Measurements from ENCODE around the gene ZNF830. TPM values are rescaled to one million over a fixed set of nuclear protein-coding genes. Genes with fewer than 3 reads are reported as not detected.

ZNF830 gene
- total RNA-seq, 1 donor from 2014 or later = 1.9 TPM

DNA sequence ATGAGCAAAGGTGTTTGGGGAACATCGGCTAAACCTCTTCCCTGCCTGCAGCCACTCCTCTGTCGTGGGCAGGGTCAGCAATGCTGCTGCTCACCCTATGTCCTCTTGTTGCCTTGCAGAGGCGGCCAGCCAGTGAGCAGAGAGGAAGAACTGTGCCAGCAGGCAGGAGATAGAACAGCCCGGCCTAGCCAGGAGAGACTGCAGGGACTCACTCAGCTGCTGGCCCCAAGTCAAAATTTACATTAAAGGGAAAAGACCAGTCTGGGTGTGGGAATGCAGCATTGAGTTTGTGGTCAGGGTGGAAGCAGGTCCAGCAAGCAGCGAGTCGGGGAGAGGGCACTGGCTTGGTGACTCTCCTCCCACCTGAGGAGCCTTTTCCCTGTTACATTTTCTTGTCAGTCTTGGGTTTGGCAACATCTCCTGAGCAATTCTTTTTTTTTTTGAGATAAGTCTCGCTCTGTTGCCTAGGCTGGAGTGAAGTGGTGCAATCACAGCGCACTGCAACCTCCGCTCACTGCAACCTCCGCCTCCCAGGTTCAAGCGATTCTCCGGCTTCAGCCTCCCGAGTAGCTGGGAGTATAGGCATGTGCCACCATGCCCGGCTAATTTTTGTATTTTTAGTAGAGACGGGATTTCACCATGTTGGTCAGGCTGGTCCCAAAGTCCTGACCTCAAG is 41.7 kb downstream of the ZNF830 start:
- H3K27me3 ChIP-seq = no peaks in the 10 kb centered on the region
- no peak overlapping the region for H3K4me3 ChIP-seq
- no peak for DNase-seq (ENCODE audit: low spot score in 2 of 2)
- no peaks in the 10 kb centered on the region for H3K9me3 ChIP-seq
- no peak overlapping the region for H3K27ac ChIP-seq
- intact Hi-C loops (cut with DNase I) = no loop called here
- H3K4me1 ChIP-seq = peaks cover 0 to under 1% of the 10 kb centered on the region in 2 donors
- no peak for TF ChIP-seq CTCF (IDR thresholded peaks at IDR 0.05)
- H3K36me3 ChIP-seq = peaks cover 39 to 81% of the 10 kb centered on the region in 2 donors

GRCh38 chr17:35003778-35004177 is 42.4 kb downstream of the ZNF830 start:
- no peak for TF ChIP-seq CTCF (IDR thresholded peaks at IDR 0.05)
- Histone ChIP-seq H3K9me3 (no peaks in the 10 kb centered on the region), H3K4me3 (no peak overlapping the region), H3K36me3 (peaks cover 35 to 75% of the 10 kb centered on the region in 2 donors), H3K27ac (no peak overlapping the region), H3K4me1 (no peaks in the 10 kb centered on the region), H3K27me3 (no peaks in the 10 kb centered on the region)
- intact Hi-C loops (cut with DNase I) = no loop called here
- no peak for DNase-seq (ENCODE audit: low spot score in 2 of 2)

- Histone ChIP-seq H3K4me3 (no peak overlapping the region), H3K4me1 (no peaks in the 10 kb centered on the region), H3K9me3 (no peaks in the 10 kb centered on the region), H3K27ac (no peak overlapping the region), H3K36me3 (peaks cover 35 to 68% of the 10 kb centered on the region in 2 donors), H3K27me3 (no peaks in the 10 kb centered on the region)
- no peak for DNase-seq (ENCODE audit: low spot score in 2 of 2)
- intact Hi-C loops (cut with DNase I) = no loop called here
- no peak for TF ChIP-seq CTCF (IDR thresholded peaks at IDR 0.05)
These were observed 45.0 kb downstream of the ZNF830 start for GRCh38 chr17:35006345-35006744.

DNA sequence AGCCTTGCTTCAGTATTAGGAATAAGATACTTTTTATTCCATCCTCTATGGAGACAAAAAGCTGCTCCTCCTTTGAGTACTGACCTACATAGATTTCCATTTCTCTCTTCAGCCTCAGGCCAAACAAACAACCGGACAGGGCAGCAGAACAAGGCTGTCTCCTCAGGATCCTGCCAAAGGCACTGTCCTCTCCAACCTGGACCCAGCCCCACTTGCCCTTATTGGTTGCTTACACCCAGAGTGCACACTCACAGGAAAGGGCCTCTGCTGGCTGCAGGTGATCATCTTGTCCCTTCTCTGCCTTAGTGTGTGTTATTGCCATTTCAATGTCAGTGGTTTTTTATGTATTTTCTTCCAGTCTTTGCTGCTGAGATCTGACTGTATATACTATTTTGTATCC is 45.6 kb downstream of the ZNF830 start:
- no peaks in the 10 kb centered on the region for H3K9me3 ChIP-seq
- H3K27me3 ChIP-seq = no peaks in the 10 kb centered on the region
- intact Hi-C loops (cut with DNase I) = no loop called here
- no peak for TF ChIP-seq CTCF (IDR thresholded peaks at IDR 0.05)
- H3K4me3 ChIP-seq = no peak overlapping the region
- H3K4me1 ChIP-seq = no peaks in the 10 kb centered on the region
- peaks cover 34 to 68% of the 10 kb centered on the region in 2 donors for H3K36me3 ChIP-seq
- no peak overlapping the region for H3K27ac ChIP-seq
- DNase-seq (ENCODE audit: low spot score in 2 of 2) = no peak

DNA sequence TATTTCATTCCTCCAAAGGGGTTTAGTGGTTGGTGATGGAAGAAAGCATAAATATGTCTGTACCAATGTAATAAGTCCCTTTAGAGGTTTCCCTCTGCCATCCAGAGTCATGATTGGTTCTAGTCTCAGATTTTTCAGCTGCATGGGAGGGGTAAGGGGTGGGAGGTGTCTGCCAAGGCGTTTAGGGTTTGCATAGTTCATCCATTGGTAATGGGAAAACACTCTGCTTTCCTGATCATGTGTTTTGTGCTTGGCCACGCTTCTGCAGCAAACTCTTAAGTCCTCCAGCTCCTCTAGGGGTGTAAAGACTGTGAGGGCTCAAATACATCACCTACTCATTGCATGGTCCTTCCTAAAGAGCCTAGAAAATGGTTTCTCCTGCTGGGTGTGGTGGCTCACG is 48.8 kb downstream of the ZNF830 start:
- intact Hi-C loops (cut with DNase I) = no loop called here
- peaks cover 30 to 59% of the 10 kb centered on the region in 2 donors for H3K36me3 ChIP-seq
- no peak for TF ChIP-seq CTCF (IDR thresholded peaks at IDR 0.05)
- no peaks in the 10 kb centered on the region for H3K27me3 ChIP-seq
- H3K4me3 ChIP-seq = no peak overlapping the region
- no peaks in the 10 kb centered on the region for H3K4me1 ChIP-seq
- no peaks in the 10 kb centered on the region for H3K9me3 ChIP-seq
- no peak for DNase-seq (ENCODE audit: low spot score in 2 of 2)
- no peak overlapping the region for H3K27ac ChIP-seq
